C4-2B (cell line): Measurements from ENCODE around the gene JPT2.

Experiments
- ZFX ChIP-seq: fragments of 450-650 bp; IDR thresholded peaks from 2 replicates; pipeline ENCODE4 v1.6.1; 2017
- TF ChIP-seq, protein P1 (sequence below): fragments of 450-650 bp; conservative IDR thresholded peaks from 2 replicates; pipeline ENCODE4 v1.5.1; 2017; ENCODE audit warnings: mild to moderate bottlenecking

- TF ChIP-seq, protein P1, sequence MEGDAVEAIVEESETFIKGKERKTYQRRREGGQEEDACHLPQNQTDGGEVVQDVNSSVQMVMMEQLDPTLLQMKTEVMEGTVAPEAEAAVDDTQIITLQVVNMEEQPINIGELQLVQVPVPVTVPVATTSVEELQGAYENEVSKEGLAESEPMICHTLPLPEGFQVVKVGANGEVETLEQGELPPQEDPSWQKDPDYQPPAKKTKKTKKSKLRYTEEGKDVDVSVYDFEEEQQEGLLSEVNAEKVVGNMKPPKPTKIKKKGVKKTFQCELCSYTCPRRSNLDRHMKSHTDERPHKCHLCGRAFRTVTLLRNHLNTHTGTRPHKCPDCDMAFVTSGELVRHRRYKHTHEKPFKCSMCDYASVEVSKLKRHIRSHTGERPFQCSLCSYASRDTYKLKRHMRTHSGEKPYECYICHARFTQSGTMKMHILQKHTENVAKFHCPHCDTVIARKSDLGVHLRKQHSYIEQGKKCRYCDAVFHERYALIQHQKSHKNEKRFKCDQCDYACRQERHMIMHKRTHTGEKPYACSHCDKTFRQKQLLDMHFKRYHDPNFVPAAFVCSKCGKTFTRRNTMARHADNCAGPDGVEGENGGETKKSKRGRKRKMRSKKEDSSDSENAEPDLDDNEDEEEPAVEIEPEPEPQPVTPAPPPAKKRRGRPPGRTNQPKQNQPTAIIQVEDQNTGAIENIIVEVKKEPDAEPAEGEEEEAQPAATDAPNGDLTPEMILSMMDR: no peak
- no peak for TF ChIP-seq ZFX
Measured at GRCh38 chr16:1643521-1643920, 34.6 kb upstream of the JPT2 start.
